CD4-positive, alpha-beta memory T cell (primary cell): Measurements from ENCODE around the gene NECTIN2. TPM values are rescaled to one million over a fixed set of nuclear protein-coding genes. Genes with fewer than 3 reads are reported as not detected.

Experiments
- CTCF ChIA-PET: fragments of 350-600 bp; sonication (Branson Sonifier 250); formaldehyde crosslinking; loops from one replicate; lab custom pipeline; 2021; ENCODE audit warnings: inconsistent platforms; ENCODE audit not compliant: partially characterized antibody; lab: Charles Lee
- POLR2A ChIA-PET: fragments of 350-600 bp; sonication (Branson Sonifier 250); formaldehyde crosslinking; loops from one replicate; lab custom pipeline; 2021; ENCODE audit not compliant: partially characterized antibody; lab: Charles Lee
- DNase-seq, 5 donors: peaks; one replicate each; pipeline versions ENCODE4 v3.0.0 to v3.0.0-alpha.2; 2020 to 2022; ENCODE audit warnings: mixed read lengths in 1 of 5
- H3K27ac ChIP-seq: one replicate; pipeline ENCODE4 v1.7.0; 2013; ENCODE audit warnings: low read depth, low read length
- H3K27me3 ChIP-seq: 2 replicates; pipeline ENCODE4 v1.7.0; 2013; ENCODE audit warnings: mild to moderate bottlenecking, low read length, moderate library complexity; ENCODE audit not compliant: insufficient read depth
- H3K36me3 ChIP-seq: 2 replicates; pipeline ENCODE4 v1.7.0; 2013; ENCODE audit warnings: mild to moderate bottlenecking, low read length, moderate library complexity; ENCODE audit not compliant: insufficient read depth
- H3K4me1 ChIP-seq: 2 replicates; pipeline ENCODE4 v1.7.0; 2013; ENCODE audit warnings: mild to moderate bottlenecking, low read length, moderate library complexity; ENCODE audit not compliant: insufficient read depth
- H3K4me3 ChIP-seq, 2 donors: one replicate each; pipeline ENCODE4 v1.7.0; 2013; ENCODE audit warnings: low read length in 2 of 2, mild to moderate bottlenecking in 1 of 2
- H3K9me3 ChIP-seq, 2 donors: one replicate each; pipeline ENCODE4 v1.7.0; 2013; ENCODE audit warnings: low read length in 2 of 2, control low read depth in 1 of 2; ENCODE audit not compliant: control insufficient read depth in 1 of 2
- H3K27ac Mint-ChIP-seq, 7 donors: one replicate each; pipeline ENCODE4 v1.8.0; 2020 to 2021; ENCODE audit warnings: mixed read lengths in 7 of 7, mild to moderate bottlenecking in 6 of 7, inconsistent platforms in 3 of 7, moderate library complexity in 3 of 7
- H3K27me3 Mint-ChIP-seq, 2 donors: one replicate each; pipeline ENCODE4 v1.8.0; 2020 to 2021; ENCODE audit warnings: mixed read lengths in 2 of 2
- H3K36me3 Mint-ChIP-seq, 2 donors: one replicate each; pipeline ENCODE4 v1.8.0; 2020 to 2021; ENCODE audit warnings: mixed read lengths in 2 of 2, inconsistent platforms in 1 of 2, mild to moderate bottlenecking in 1 of 2
- H3K4me1 Mint-ChIP-seq, 4 donors: one replicate each; pipeline ENCODE4 v1.8.0; 2020 to 2021; ENCODE audit warnings: mixed read lengths in 4 of 4, mild to moderate bottlenecking in 1 of 4
- H3K4me3 Mint-ChIP-seq, 8 donors: one replicate each; pipeline ENCODE4 v1.8.0; 2020 to 2021; ENCODE audit warnings: mixed read lengths in 8 of 8, mild to moderate bottlenecking in 7 of 8, moderate library complexity in 6 of 8, inconsistent platforms in 3 of 8
- H3K9me3 Mint-ChIP-seq, 8 donors: one replicate each; pipeline ENCODE4 v1.8.0; 2020 to 2021; ENCODE audit warnings: mixed read lengths in 8 of 8, mild to moderate bottlenecking in 5 of 8, inconsistent platforms in 3 of 8, moderate library complexity in 1 of 8
- intact Hi-C: fragments of 100-400 bp; cut with micrococcal nuclease; formaldehyde crosslinking; loops from one replicate; pipeline ENCODE4 v1.15.1; 2023
- polyA plus RNA-seq, 2 donors: library from polyadenylated mRNA; unstranded; fragments of 300-500 nt; fragmentation: Illumina TruSeq; gene quantifications; one replicate each; pipeline ENCODE4 v1.2.3, GENCODE V29; 2021
- total RNA-seq, 2 experiments: library from RNA; stranded (reverse); gene quantifications; one replicate each; pipeline ENCODE4 v1.2.3, GENCODE V29; 2021

Gene NECTIN2
- total and polyA plus RNA-seq, 4 experiments from 2014 or later: 0.11 to 1.7 (median 0.84) TPM; not detected in 1

- peak overlapping the region in 6 of 7 donors; percentile 38 to 90 (median 78) for H3K27ac Mint-ChIP-seq
- H3K27ac ChIP-seq: no peak overlapping the region
- ChIA-PET POLR2A (no interaction called here), CTCF (interaction anchor here (0.8 to 3.1 kb wide), 2 partner anchors 51 to 64 kb away, joined by 3 to 16 read pairs; no protein-coding TSS in a partner anchor)
- peak overlapping the region; percentile 75 to 91 (median 88) for H3K4me3 Mint-ChIP-seq
- peak overlapping the region in 1 of 2 donors; percentile 37 for H3K4me3 ChIP-seq
- H3K4me1 Mint-ChIP-seq: peaks cover 13 to 36% (median 24%) of the 10 kb centered on the region in 4 donors
- H3K36me3 Mint-ChIP-seq: peaks cover 0 to 2% of the 10 kb centered on the region in 2 donors
- no peak for DNase-seq
- H3K27me3 ChIP-seq: peaks cover 9% of the 10 kb centered on the region
- H3K4me1 ChIP-seq: peaks cover 31% of the 10 kb centered on the region
- H3K9me3 Mint-ChIP-seq: peaks cover 0 to 4% (median 0%) of the 10 kb centered on the region in 8 donors
- H3K36me3 ChIP-seq: no peaks in the 10 kb centered on the region
- no peaks in the 10 kb centered on the region for H3K9me3 ChIP-seq
- H3K27me3 Mint-ChIP-seq: peaks cover 5 to 7% of the 10 kb centered on the region in 2 donors
- intact Hi-C loops: loop anchor here (2.0 kb wide), 1 partner anchor 43 kb away; the partner anchor contains the start of gene TOMM40
These were observed 1.3 kb downstream of the NECTIN2 start for GRCh38 chr19:44847144-44848035.

- DNase-seq: no peak
- Mint-ChIP-seq H3K36me3 (peaks cover 0 to 2% of the 10 kb centered on the region in 2 donors), H3K4me3 (peak overlapping the region; percentile 26 to 91 (median 57)), H3K4me1 (peaks cover 13 to 36% (median 24%) of the 10 kb centered on the region in 4 donors), H3K27me3 (peaks cover 5 to 7% of the 10 kb centered on the region in 2 donors), H3K9me3 (peaks cover 0 to 4% (median 0%) of the 10 kb centered on the region in 8 donors), H3K27ac (peak overlapping the region in 2 of 7 donors; percentile 53 to 78)
- CTCF ChIA-PET: interaction anchor here (3.1 kb wide), 1 partner anchor 64 kb away, joined by 16 read pairs; no protein-coding TSS in a partner anchor
- Histone ChIP-seq H3K27me3 (peaks cover 9% of the 10 kb centered on the region), H3K27ac (no peak overlapping the region), H3K4me3 (no peak overlapping the region), H3K9me3 (no peaks in the 10 kb centered on the region), H3K36me3 (no peaks in the 10 kb centered on the region), H3K4me1 (peaks cover 31% of the 10 kb centered on the region)
- intact Hi-C loops: no loop called here
- POLR2A ChIA-PET: no interaction called here
These were observed 2.1 kb downstream of the NECTIN2 start for GRCh38 chr19:44848036-44848811.

- H3K4me3 Mint-ChIP-seq: peak overlapping the region in 3 of 8 donors; percentile 26 to 39 (median 33)
- no peaks in the 10 kb centered on the region for H3K9me3 ChIP-seq
- H3K36me3 ChIP-seq: no peaks in the 10 kb centered on the region
- H3K4me1 Mint-ChIP-seq: peaks cover 13 to 36% (median 25%) of the 10 kb centered on the region in 4 donors
- H3K4me3 ChIP-seq: no peak overlapping the region
- H3K36me3 Mint-ChIP-seq: peaks cover 0 to 2% of the 10 kb centered on the region in 2 donors
- peaks cover 5 to 7% of the 10 kb centered on the region in 2 donors for H3K27me3 Mint-ChIP-seq
- H3K27me3 ChIP-seq: peaks cover 9% of the 10 kb centered on the region
- DNase-seq: no peak
- peaks cover 31% of the 10 kb centered on the region for H3K4me1 ChIP-seq
- CTCF ChIA-PET: no interaction called here
- no peak overlapping the region for H3K27ac ChIP-seq
- intact Hi-C loops: no loop called here
- POLR2A ChIA-PET: no interaction called here
- peaks cover 0 to 4% (median 0%) of the 10 kb centered on the region in 8 donors for H3K9me3 Mint-ChIP-seq
- H3K27ac Mint-ChIP-seq: peak overlapping the region in 4 of 7 donors; percentile 53 to 78 (median 72)
These were observed 2.8 kb downstream of the NECTIN2 start for GRCh38 chr19:44848812-44849447.

- H3K27ac ChIP-seq: no peak overlapping the region
- Mint-ChIP-seq H3K27ac (no peak overlapping the region), H3K27me3 (peaks cover 2 to 6% of the 10 kb centered on the region in 2 donors), H3K4me1 (peaks cover 5 to 26% (median 16%) of the 10 kb centered on the region in 4 donors), H3K4me3 (no peak overlapping the region), H3K9me3 (peaks cover 0 to under 1% (median 0%) of the 10 kb centered on the region in 8 donors), H3K36me3 (peaks cover 0 to under 1% of the 10 kb centered on the region in 2 donors)
- DNase-seq: no peak
- CTCF ChIA-PET: no interaction called here
- H3K9me3 ChIP-seq: no peaks in the 10 kb centered on the region
- POLR2A ChIA-PET: no interaction called here
- H3K4me3 ChIP-seq: no peak overlapping the region
- peaks cover 9% of the 10 kb centered on the region for H3K27me3 ChIP-seq
- intact Hi-C loops: no loop called here
- H3K36me3 ChIP-seq: no peaks in the 10 kb centered on the region
- H3K4me1 ChIP-seq: peaks cover 18% of the 10 kb centered on the region
These were observed 4.6 kb downstream of the NECTIN2 start for GRCh38 chr19:44850641-44851109.

GRCh38 chr19:44851427-44851826 lies 5.3 kb downstream of the NECTIN2 start:
- ChIA-PET POLR2A (no interaction called here), CTCF (no interaction called here)
- DNase-seq: no peak
- Histone ChIP-seq H3K4me1 (peaks cover 14% of the 10 kb centered on the region), H3K36me3 (no peaks in the 10 kb centered on the region), H3K4me3 (no peak overlapping the region), H3K27me3 (peaks cover 9% of the 10 kb centered on the region), H3K27ac (no peak overlapping the region), H3K9me3 (no peaks in the 10 kb centered on the region)
- Mint-ChIP-seq H3K4me1 (peaks cover 6 to 25% (median 15%) of the 10 kb centered on the region in 4 donors), H3K27me3 (peaks cover 4 to 6% of the 10 kb centered on the region in 2 donors), H3K9me3 (no peaks in the 10 kb centered on the region), H3K27ac (peak overlapping the region in 1 of 7 donors; percentile 27), H3K36me3 (no peaks in the 10 kb centered on the region), H3K4me3 (no peak overlapping the region)
- intact Hi-C loops: no loop called here

GRCh38 chr19:44855606-44856005 lies 9.5 kb downstream of the NECTIN2 start:
- no peaks in the 10 kb centered on the region for H3K36me3 Mint-ChIP-seq
- Histone ChIP-seq H3K4me1 (no peaks in the 10 kb centered on the region), H3K9me3 (no peaks in the 10 kb centered on the region), H3K4me3 (no peak overlapping the region), H3K27ac (no peak overlapping the region), H3K36me3 (no peaks in the 10 kb centered on the region), H3K27me3 (no peaks in the 10 kb centered on the region)
- H3K4me1 Mint-ChIP-seq: peaks cover 0 to 4% (median 2%) of the 10 kb centered on the region in 4 donors
- DNase-seq: no peak
- CTCF ChIA-PET: no interaction called here
- no peak overlapping the region for H3K27ac Mint-ChIP-seq
- no peak overlapping the region for H3K4me3 Mint-ChIP-seq
- POLR2A ChIA-PET: no interaction called here
- intact Hi-C loops: no loop called here
- H3K9me3 Mint-ChIP-seq: peaks cover 0 to 2% (median 0%) of the 10 kb centered on the region in 8 donors
- H3K27me3 Mint-ChIP-seq: peaks cover 4 to 9% of the 10 kb centered on the region in 2 donors
